GM23248 (cell line): Measurements from ENCODE around the gene ERP27. TPM values are rescaled to one million over a fixed set of nuclear protein-coding genes. Genes with fewer than 3 reads are reported as not detected.

Experiments
- DNase-seq: peaks from one replicate; pipeline ENCODE4 v3.0.0-alpha.2; 2015
- H2AFZ ChIP-seq: fragments of 200-600 bp; sonication (generic); 2 replicates; pipeline ENCODE4 v1.6.1; 2016; ENCODE audit warnings: antibody characterized with exemption
- H3F3A ChIP-seq: fragments of 200-600 bp; sonication (generic); 2 replicates; pipeline ENCODE4 v1.6.1; 2016; ENCODE audit warnings: mild to moderate bottlenecking, antibody characterized with exemption, mixed run types; ENCODE audit not compliant: insufficient read depth
- H3K27ac ChIP-seq: fragments of 200-600 bp; sonication (generic); 2 replicates; pipeline ENCODE4 v1.5.1; 2016; ENCODE audit warnings: mild to moderate bottlenecking
- H3K27me3 ChIP-seq: fragments of 200-600 bp; sonication (generic); replicated peaks from 2 replicates; pipeline ENCODE4 v1.6.1; 2016; ENCODE audit warnings: mild to moderate bottlenecking; ENCODE audit not compliant: insufficient read depth
- H3K36me3 ChIP-seq: fragments of 200-600 bp; sonication (generic); 2 replicates; pipeline ENCODE4 v1.6.1; 2016; ENCODE audit warnings: low read depth, mild to moderate bottlenecking
- H3K4me1 ChIP-seq: fragments of 200-600 bp; sonication (generic); 2 replicates; pipeline ENCODE4 v1.6.1; 2016; ENCODE audit warnings: mild to moderate bottlenecking; ENCODE audit not compliant: insufficient read depth
- H3K4me2 ChIP-seq: fragments of 200-600 bp; sonication (generic); one replicate; pipeline ENCODE4 v1.6.1; 2016; ENCODE audit warnings: mild to moderate bottlenecking; ENCODE audit not compliant: unreplicated experiment
- H3K4me3 ChIP-seq: fragments of 200-600 bp; sonication (generic); 2 replicates; pipeline ENCODE4 v1.5.1; 2016; ENCODE audit warnings: mild to moderate bottlenecking
- H3K79me2 ChIP-seq: fragments of 200-600 bp; sonication (generic); 2 replicates; pipeline ENCODE4 v1.6.1; 2016; ENCODE audit warnings: mild to moderate bottlenecking; ENCODE audit not compliant: insufficient read depth
- H3K9ac ChIP-seq: fragments of 200-600 bp; sonication (generic); 2 replicates; pipeline ENCODE4 v1.6.1; 2016; ENCODE audit warnings: mild to moderate bottlenecking
- H3K9me2 ChIP-seq: fragments of 200-600 bp; sonication (generic); 2 replicates; pipeline ENCODE4 v1.6.1; 2016; ENCODE audit warnings: mixed run types, mild to moderate bottlenecking, moderate library complexity; ENCODE audit not compliant: insufficient read depth
- H3K9me3 ChIP-seq: fragments of 200-600 bp; sonication (generic); one replicate; pipeline ENCODE4 v1.6.1; 2017; ENCODE audit warnings: low read depth
- H4K20me1 ChIP-seq: fragments of 200-600 bp; sonication (generic); 2 replicates; pipeline ENCODE4 v1.6.0; 2016; ENCODE audit not compliant: insufficient read depth
- EZH2 ChIP-seq: fragments of 200-600 bp; sonication (generic); IDR thresholded peaks from 2 replicates; pipeline ENCODE4 v1.6.1; 2018; ENCODE audit warnings: antibody characterized with exemption, mild to moderate bottlenecking; ENCODE audit not compliant: insufficient read depth, poor library complexity, severe bottlenecking
- EZH2phosphoT487 ChIP-seq: fragments of 200-600 bp; sonication (generic); IDR thresholded peaks from 2 replicates; pipeline ENCODE4 v1.6.1; 2018; ENCODE audit warnings: antibody characterized with exemption, moderate library complexity, mild to moderate bottlenecking, low read depth; ENCODE audit not compliant: insufficient read depth
- WGBS, 2 experiments: methylation state at CpG; one replicate each; pipeline ENCODE4 v1.1.6; 2015 to 2017; ENCODE audit warnings: low lambda C conversion rate in 2 of 2, low coverage in 1 of 2; ENCODE audit errors: missing lambda C conversion rate in 2 of 2; 5-methylcytosine and 5-hydroxymethylcytosine counted together
- in situ Hi-C: fragments of 300-500 bp; cut with MboI; formaldehyde crosslinking; loops from 2 replicates; pipeline ENCODE4 v1.15.0; 2020
- polyA plus RNA-seq: library from polyadenylated mRNA; unstranded; fragments of >200 nt; fragmentation: Nextera tagmentation; extraction: Ambion mirVana; gene quantifications from 2 replicates; pipeline ENCODE4 v1.2.1, GENCODE V29; 2016
- total RNA-seq: library from RNA; depleted of rRNA; stranded (reverse); fragments of >200 nt; shearing (Covaris generic); gene quantifications from 2 replicates; pipeline ENCODE4 v1.2.3, GENCODE V29; 2014

Gene ERP27
- total and polyA plus RNA-seq, 2 experiments from 2014 or later, result not detected

DNA sequence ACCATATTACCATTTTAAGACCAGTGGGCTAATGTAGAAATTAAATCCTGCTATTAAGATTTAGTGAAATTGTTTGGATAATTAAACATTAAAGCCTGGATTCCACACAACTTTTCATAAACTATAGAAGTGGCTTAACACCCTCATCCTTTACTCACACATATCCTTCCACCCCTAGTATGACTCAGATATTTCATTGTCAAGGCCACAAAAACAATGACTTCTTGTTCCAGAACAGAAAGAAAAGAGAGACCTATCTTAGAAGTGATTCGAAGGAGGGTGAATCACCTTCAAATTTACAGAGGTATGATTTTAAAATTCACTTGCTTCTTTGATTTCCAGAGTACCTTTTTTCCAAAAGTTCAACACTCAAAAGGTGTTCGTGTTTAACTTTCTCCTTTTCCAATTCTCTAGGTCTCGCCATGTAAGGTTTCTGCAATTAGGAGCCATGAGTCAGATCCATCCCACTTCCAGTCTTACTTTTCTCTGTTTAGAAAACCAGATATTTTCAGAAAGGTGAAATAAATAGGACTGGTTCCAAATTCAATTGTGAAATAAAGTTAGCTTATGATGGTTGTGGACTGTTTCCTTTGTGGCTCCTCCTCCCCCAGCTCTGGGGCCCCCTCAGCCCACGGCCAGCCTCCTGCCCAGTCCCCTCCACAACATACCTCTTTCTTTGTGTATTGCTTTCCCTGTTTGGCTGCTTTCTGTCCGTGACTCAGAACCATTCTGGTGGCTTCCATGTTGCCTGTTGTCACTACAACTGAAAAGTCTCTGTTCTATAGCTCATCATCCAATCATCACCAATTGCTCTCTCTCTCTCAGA, 28.0 kb downstream of the ERP27 start:
- TF ChIP-seq EZH2phosphoT487, result no peak
- no peak for TF ChIP-seq EZH2
- H3K9me3 ChIP-seq, result no peaks in the 10 kb centered on the region
- H3K4me3 ChIP-seq, result 0 out of 2 replicates have a peak overlapping the region, but pooled peaks have one; percentile 7
- H3K27ac ChIP-seq, result peak overlapping the region; percentile 43; the same call in 1 of the 2 replicates
- WGBS, 2 experiments, result 62 to 67% methylated on average over 5 of the region's 5 CpGs
- no peaks in the 10 kb centered on the region for H3K79me2 ChIP-seq
- peaks cover 13% of the 10 kb centered on the region for H3F3A ChIP-seq
- no peak overlapping the region for H2AFZ ChIP-seq
- H3K9me2 ChIP-seq, result no peaks in the 10 kb centered on the region
- no peaks in the 10 kb centered on the region for H3K36me3 ChIP-seq
- DNase-seq, result peak; percentile 60
- in situ Hi-C loops, result no loop called here
- H3K4me2 ChIP-seq, result peak overlapping the region; percentile 50
- no peaks in the 10 kb centered on the region for H3K27me3 ChIP-seq
- H3K9ac ChIP-seq, result no peak overlapping the region
- no peaks in the 10 kb centered on the region for H4K20me1 ChIP-seq
- peaks cover 13% of the 10 kb centered on the region for H3K4me1 ChIP-seq

DNA sequence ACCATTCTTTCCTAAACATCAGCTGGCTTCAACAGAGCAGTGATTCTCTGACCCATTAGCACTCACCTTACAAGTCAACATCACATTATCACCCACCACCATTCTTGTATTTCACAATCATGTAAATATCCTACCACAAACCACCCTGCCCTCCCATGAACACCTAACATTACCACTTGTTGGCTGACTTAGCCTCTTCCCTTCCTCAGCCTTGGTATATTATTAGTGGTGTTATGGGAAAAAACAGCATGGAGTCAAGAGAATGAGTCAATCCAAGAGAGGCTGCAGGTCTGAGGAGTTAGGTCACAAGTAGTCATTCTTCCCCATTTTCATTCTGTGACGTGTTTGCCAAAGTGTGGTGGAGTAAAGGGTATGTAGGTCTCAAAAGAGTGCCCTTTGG, 30.4 kb downstream of the ERP27 start:
- H3F3A ChIP-seq, result peaks cover 13% of the 10 kb centered on the region
- H3K36me3 ChIP-seq, result no peaks in the 10 kb centered on the region
- H3K27me3 ChIP-seq, result no peaks in the 10 kb centered on the region
- no peak overlapping the region for H3K4me2 ChIP-seq
- H4K20me1 ChIP-seq, result no peaks in the 10 kb centered on the region
- no peaks in the 10 kb centered on the region for H3K9me3 ChIP-seq
- H3K79me2 ChIP-seq, result no peaks in the 10 kb centered on the region
- no peak overlapping the region for H3K9ac ChIP-seq
- in situ Hi-C loops, result no loop called here
- H3K4me3 ChIP-seq, result no peak overlapping the region
- H3K27ac ChIP-seq, result no peak overlapping the region
- TF ChIP-seq EZH2 (no peak), EZH2phosphoT487 (no peak)
- H2AFZ ChIP-seq, result no peak overlapping the region
- 28 to 34% methylated on average over 1 of the region's 1 CpG for WGBS, 2 experiments
- H3K9me2 ChIP-seq, result no peaks in the 10 kb centered on the region
- DNase-seq, result no peak
- peaks cover 13% of the 10 kb centered on the region for H3K4me1 ChIP-seq

DNA sequence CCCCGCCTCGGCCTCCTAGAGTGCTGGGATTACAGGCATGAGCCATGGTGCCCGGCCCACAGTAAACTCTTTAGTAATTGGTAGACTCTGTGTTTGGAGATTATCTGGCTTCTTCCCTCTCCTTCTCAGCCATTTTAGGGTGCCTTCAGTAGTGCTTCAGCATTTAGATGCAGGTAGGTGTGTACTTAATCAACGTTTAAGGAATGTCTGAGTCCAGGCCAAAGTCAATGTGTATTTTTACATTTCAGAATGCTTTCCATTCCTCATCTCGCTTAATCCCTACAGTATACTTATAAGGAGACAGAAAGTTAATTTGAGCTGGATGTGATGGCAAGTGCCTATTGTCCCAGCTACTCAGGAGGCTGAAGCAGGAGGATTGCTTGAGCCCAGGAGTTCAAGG, 32.2 kb downstream of the ERP27 start:
- WGBS, 2 experiments, result 80 to 83% methylated on average over 5 of the region's 5 CpGs
- Histone ChIP-seq H4K20me1 (no peaks in the 10 kb centered on the region), H3K9me3 (no peaks in the 10 kb centered on the region), H3K9me2 (no peaks in the 10 kb centered on the region), H3K27me3 (no peaks in the 10 kb centered on the region), H3F3A (peaks cover 13% of the 10 kb centered on the region), H3K27ac (no peak overlapping the region), H3K4me3 (no peak overlapping the region), H3K36me3 (no peaks in the 10 kb centered on the region), H3K9ac (no peak overlapping the region), H2AFZ (no peak overlapping the region), H3K4me1 (peaks cover 13% of the 10 kb centered on the region), H3K4me2 (no peak overlapping the region), H3K79me2 (no peaks in the 10 kb centered on the region)
- in situ Hi-C loops, result no loop called here
- TF ChIP-seq EZH2, result no peak
- no peak for TF ChIP-seq EZH2phosphoT487
- DNase-seq, result no peak

- no peaks in the 10 kb centered on the region for H3K9me3 ChIP-seq
- no peaks in the 10 kb centered on the region for H3K79me2 ChIP-seq
- no peaks in the 10 kb centered on the region for H3K27me3 ChIP-seq
- no peak overlapping the region for H3K4me3 ChIP-seq
- in situ Hi-C loops, result no loop called here
- WGBS, 2 experiments, result 45 to 47% methylated on average over 5 of the region's 5 CpGs
- no peaks in the 10 kb centered on the region for H3K36me3 ChIP-seq
- peaks cover 8% of the 10 kb centered on the region for H3K4me1 ChIP-seq
- no peak overlapping the region for H2AFZ ChIP-seq
- no peaks in the 10 kb centered on the region for H4K20me1 ChIP-seq
- no peaks in the 10 kb centered on the region for H3K9me2 ChIP-seq
- DNase-seq, result no peak
- TF ChIP-seq EZH2phosphoT487 (no peak), EZH2 (no peak)
- H3K9ac ChIP-seq, result no peak overlapping the region
- H3F3A ChIP-seq, result peaks cover 8% of the 10 kb centered on the region
- H3K4me2 ChIP-seq, result no peak overlapping the region
- H3K27ac ChIP-seq, result no peak overlapping the region
Observed at GRCh38 chr12:14905269-14906004, 32.9 kb downstream of the ERP27 start.
